ENCODE results near the gene EML2. TPM values are rescaled to one million over a fixed set of nuclear protein-coding genes. Genes with fewer than 3 reads are reported as not detected.

EML2 gene
- total RNA-seq, 1 donor from 2014 or later, result 110 TPM

Other genes with a start within 250 kb of the EML2 start
- gene PPP1R13L, start 234.3 kb downstream of the EML2 start, total RNA-seq, result 10.9 and 12.9 TPM in 2 replicates
- gene POLR1G, start 232.8 kb downstream of the EML2 start, total RNA-seq, result 9.1 and 9.7 TPM in 2 replicates
- gene ERCC1, start 215.5 kb downstream of the EML2 start, total RNA-seq, result 88.8 and 88.9 TPM in 2 replicates
- gene FOSB, start 171.4 kb downstream of the EML2 start, total RNA-seq, result 1.9 and 2.1 TPM in 2 replicates
- 2.0 and 3.7 TPM in 2 replicates for gene RTN2, start 142.3 kb downstream of the EML2 start, total RNA-seq
- gene PPM1N, start 141.0 kb downstream of the EML2 start, total RNA-seq, result 1.3 and 1.5 TPM in 2 replicates
- gene VASP, start 131.9 kb downstream of the EML2 start, total RNA-seq, result 185 and 186 TPM in 2 replicates
- 14.4 and 15.7 TPM in 2 replicates for gene OPA3, start 54.6 kb downstream of the EML2 start, total RNA-seq
- gene GPR4, start 37.2 kb downstream of the EML2 start, total RNA-seq, result not detected in 2 replicates
- gene GIPR, start 28.8 kb upstream of the EML2 start, total RNA-seq, result 4.7 and 5.1 TPM in 2 replicates
- 596 and 605 TPM in 2 replicates for gene SNRPD2, start 52.6 kb upstream of the EML2 start, total RNA-seq
- gene QPCTL, start 53.3 kb upstream of the EML2 start, total RNA-seq, result 8.2 and 9.1 TPM in 2 replicates
- 38.3 and 38.9 TPM in 2 replicates for gene FBXO46, start 91.5 kb upstream of the EML2 start, total RNA-seq
- not detected in 2 replicates for gene MEIOSIN, start 94.0 kb upstream of the EML2 start, total RNA-seq
- gene SIX5, start 129.9 kb upstream of the EML2 start, total RNA-seq, result 0.68 and 0.82 TPM in 2 replicates
- gene DMPK, start 143.1 kb upstream of the EML2 start, total RNA-seq, result 13.8 and 17.1 TPM in 2 replicates
- 23.1 and 26.2 TPM in 2 replicates for gene DMWD, start 153.4 kb upstream of the EML2 start, total RNA-seq
- gene RSPH6A, start 175.9 kb upstream of the EML2 start, total RNA-seq, result 0.39 and 0.50 TPM in 2 replicates
- gene SYMPK, start 223.8 kb upstream of the EML2 start, total RNA-seq, result 99.9 and 106 TPM in 2 replicates
- gene FOXA3, start 224.9 kb upstream of the EML2 start, total RNA-seq, result not detected in 2 replicates
- 15.3 and 15.8 TPM in 2 replicates for gene IRF2BP1, start 246.7 kb upstream of the EML2 start, total RNA-seq

All from T-helper 2 cell treated with Interferon-gamma antibody and Interleukin-4, amounts not matched to agents 100 ng/mL and 5 ng/mL, for 36 hours (primary cell).